GM12874 (cell line): ENCODE measurements around the gene ITPR2.

Experiments used
- TF ChIP-seq, protein P1 (sequence below): IDR thresholded peaks from 2 replicates; pipeline ENCODE4 v1.5.1; 2011; ENCODE audit warnings: low read depth, mild to moderate bottlenecking, control low read depth, low read length, moderate library complexity; ENCODE audit not compliant: insufficient read depth

ITPR2 gene

GRCh38 chr12:26712892-26713291 lies 120.1 kb downstream of the ITPR2 start:
- TF ChIP-seq, protein P1, sequence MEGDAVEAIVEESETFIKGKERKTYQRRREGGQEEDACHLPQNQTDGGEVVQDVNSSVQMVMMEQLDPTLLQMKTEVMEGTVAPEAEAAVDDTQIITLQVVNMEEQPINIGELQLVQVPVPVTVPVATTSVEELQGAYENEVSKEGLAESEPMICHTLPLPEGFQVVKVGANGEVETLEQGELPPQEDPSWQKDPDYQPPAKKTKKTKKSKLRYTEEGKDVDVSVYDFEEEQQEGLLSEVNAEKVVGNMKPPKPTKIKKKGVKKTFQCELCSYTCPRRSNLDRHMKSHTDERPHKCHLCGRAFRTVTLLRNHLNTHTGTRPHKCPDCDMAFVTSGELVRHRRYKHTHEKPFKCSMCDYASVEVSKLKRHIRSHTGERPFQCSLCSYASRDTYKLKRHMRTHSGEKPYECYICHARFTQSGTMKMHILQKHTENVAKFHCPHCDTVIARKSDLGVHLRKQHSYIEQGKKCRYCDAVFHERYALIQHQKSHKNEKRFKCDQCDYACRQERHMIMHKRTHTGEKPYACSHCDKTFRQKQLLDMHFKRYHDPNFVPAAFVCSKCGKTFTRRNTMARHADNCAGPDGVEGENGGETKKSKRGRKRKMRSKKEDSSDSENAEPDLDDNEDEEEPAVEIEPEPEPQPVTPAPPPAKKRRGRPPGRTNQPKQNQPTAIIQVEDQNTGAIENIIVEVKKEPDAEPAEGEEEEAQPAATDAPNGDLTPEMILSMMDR = no peak

DNA sequence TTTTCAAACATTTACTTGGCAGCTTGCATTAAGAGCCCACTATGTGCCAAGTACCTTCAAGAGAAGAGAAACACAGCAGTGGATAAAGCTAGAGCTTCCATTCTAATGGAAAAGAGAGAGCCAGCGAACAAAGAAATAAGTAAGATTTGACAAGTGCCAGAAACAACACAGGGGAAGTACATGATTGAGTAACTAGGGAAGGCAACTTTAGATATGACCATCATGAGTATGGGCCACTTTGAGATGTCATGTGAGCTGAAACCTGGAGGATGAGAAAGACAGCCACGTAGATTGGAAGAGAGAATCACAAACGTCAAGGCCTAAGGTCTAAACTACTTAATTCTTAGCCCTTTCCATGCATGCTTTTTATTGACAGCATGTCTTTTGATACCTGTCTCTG lies 121.4 kb downstream of the ITPR2 start:
- TF ChIP-seq, protein P1 = no peak

GRCh38 chr12:26711072-26711471 lies 121.9 kb downstream of the ITPR2 start:
- TF ChIP-seq, protein P1 = no peak

GRCh38 chr12:26705851-26706250 lies 127.1 kb downstream of the ITPR2 start:
- TF ChIP-seq, protein P1 = no peak

- TF ChIP-seq, protein P1 = no peak
Measured at GRCh38 chr12:26704684-26705460, 128.1 kb downstream of the ITPR2 start.

DNA sequence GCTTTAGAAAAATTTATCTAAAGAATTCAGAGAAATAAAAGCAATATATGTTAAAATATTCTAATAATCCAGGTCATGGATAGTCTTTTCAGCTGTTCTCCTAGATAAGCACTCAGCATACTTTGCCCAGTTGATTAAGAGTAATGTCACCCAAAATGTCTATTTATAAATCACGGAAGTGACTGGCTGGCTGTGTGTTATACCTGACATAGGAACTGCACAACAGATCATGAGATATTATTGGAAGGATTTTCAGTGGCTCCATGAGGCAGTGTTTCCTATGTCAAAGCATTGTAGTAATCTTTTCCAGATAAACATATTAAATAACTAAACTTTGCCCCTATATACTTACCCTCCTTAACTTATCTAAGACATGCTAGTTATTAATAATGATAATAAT lies 128.8 kb downstream of the ITPR2 start:
- TF ChIP-seq, protein P1 = no peak

GRCh38 chr12:26702741-26703140 lies 130.3 kb downstream of the ITPR2 start:
- TF ChIP-seq, protein P1 = no peak
